Activated CD8-positive, alpha-beta T cell treated with anti-CD3 and anti-CD28 coated beads for 36 hours (primary cell): Measurements from ENCODE around the gene TLDC2. TPM values are rescaled to one million over a fixed set of nuclear protein-coding genes. Genes with fewer than 3 reads are reported as not detected.

Source experiments
- ATAC-seq: fragments of 200-7000 bp; cut with Tn5 transposase; one replicate; pipeline ENCODE4 v1.10.0; 2021; ENCODE audit warnings: mild to moderate bottlenecking, moderate library complexity
- CTCF ChIA-PET: fragments of 350-600 bp; sonication (Branson Sonifier 250); formaldehyde crosslinking; loops from one replicate; lab custom pipeline; 2021; ENCODE audit warnings: antibody characterized with exemption; lab: Charles Lee
- POLR2A ChIA-PET: fragments of 350-600 bp; sonication (Branson Sonifier 250); formaldehyde crosslinking; loops from one replicate; lab custom pipeline; 2021; ENCODE audit warnings: antibody characterized with exemption; lab: Charles Lee
- DNase-seq: peaks from one replicate; pipeline ENCODE4 v3.0.0-alpha.2; 2020
- H3K27ac Mint-ChIP-seq: one replicate; pipeline ENCODE4 v1.8.0; 2021; ENCODE audit warnings: mild to moderate bottlenecking, mixed read lengths
- H3K27me3 Mint-ChIP-seq: one replicate; pipeline ENCODE4 v1.8.0; 2021; ENCODE audit warnings: mixed read lengths
- H3K36me3 Mint-ChIP-seq: one replicate; pipeline ENCODE4 v1.8.0; 2021; ENCODE audit warnings: low read depth, mixed read lengths
- H3K4me1 Mint-ChIP-seq: one replicate; pipeline ENCODE4 v1.8.0; 2021; ENCODE audit warnings: low read depth, mixed read lengths
- H3K4me3 Mint-ChIP-seq: one replicate; pipeline ENCODE4 v1.8.0; 2021; ENCODE audit warnings: mild to moderate bottlenecking, moderate library complexity, mixed read lengths
- H3K9me3 Mint-ChIP-seq: one replicate; pipeline ENCODE4 v1.8.0; 2021; ENCODE audit warnings: mixed read lengths
- intact Hi-C: fragments of 100-400 bp; cut with micrococcal nuclease; formaldehyde crosslinking; loops from one replicate; pipeline ENCODE4 v1.10.0; 2022
- total RNA-seq, 2 experiments: library from RNA; stranded (reverse); gene quantifications; one replicate each; pipeline ENCODE4 v1.2.3, GENCODE V29; 2021
- TF ChIP-seq, protein P1 (sequence below): fragments of 200-600 bp; IDR thresholded peaks from one replicate; pipeline ENCODE4 v1.8.0; 2022; ENCODE audit warnings: antibody characterized with exemption, mild to moderate bottlenecking

TLDC2 gene
- total RNA-seq, 2 experiments from 2014 or later: not detected

DNA sequence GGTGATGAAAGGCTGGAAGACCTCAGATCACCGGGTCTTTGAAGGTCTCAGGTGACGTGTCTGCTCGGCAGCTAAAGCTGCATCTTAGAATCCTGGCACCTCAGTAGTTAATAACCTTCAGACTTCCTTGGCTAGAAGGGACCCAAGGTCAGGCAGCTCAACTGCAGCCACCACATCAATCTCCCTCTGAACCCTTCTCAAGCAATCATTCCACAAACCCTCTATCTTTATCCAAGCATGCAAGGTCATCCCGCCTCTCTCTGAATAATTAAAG, 16.7 kb upstream of the TLDC2 start:
- no peak overlapping the region for H3K27ac Mint-ChIP-seq
- H3K9me3 Mint-ChIP-seq: no peaks in the 10 kb centered on the region
- H3K27me3 Mint-ChIP-seq: peaks cover 7% of the 10 kb centered on the region
- POLR2A ChIA-PET: no interaction called here
- intact Hi-C loops: no loop called here
- TF ChIP-seq, protein P1, sequence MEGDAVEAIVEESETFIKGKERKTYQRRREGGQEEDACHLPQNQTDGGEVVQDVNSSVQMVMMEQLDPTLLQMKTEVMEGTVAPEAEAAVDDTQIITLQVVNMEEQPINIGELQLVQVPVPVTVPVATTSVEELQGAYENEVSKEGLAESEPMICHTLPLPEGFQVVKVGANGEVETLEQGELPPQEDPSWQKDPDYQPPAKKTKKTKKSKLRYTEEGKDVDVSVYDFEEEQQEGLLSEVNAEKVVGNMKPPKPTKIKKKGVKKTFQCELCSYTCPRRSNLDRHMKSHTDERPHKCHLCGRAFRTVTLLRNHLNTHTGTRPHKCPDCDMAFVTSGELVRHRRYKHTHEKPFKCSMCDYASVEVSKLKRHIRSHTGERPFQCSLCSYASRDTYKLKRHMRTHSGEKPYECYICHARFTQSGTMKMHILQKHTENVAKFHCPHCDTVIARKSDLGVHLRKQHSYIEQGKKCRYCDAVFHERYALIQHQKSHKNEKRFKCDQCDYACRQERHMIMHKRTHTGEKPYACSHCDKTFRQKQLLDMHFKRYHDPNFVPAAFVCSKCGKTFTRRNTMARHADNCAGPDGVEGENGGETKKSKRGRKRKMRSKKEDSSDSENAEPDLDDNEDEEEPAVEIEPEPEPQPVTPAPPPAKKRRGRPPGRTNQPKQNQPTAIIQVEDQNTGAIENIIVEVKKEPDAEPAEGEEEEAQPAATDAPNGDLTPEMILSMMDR: no peak
- DNase-seq (no peak), ATAC-seq (no peak)
- H3K36me3 Mint-ChIP-seq: no peaks in the 10 kb centered on the region
- peaks cover 18% of the 10 kb centered on the region for H3K4me1 Mint-ChIP-seq
- H3K4me3 Mint-ChIP-seq: no peak overlapping the region
- CTCF ChIA-PET: interaction anchor here (1.0 to 2.0 kb wide), 2 partner anchors 20 to 22 kb away, joined by 3 to 6 read pairs; no protein-coding TSS in a partner anchor

DNA sequence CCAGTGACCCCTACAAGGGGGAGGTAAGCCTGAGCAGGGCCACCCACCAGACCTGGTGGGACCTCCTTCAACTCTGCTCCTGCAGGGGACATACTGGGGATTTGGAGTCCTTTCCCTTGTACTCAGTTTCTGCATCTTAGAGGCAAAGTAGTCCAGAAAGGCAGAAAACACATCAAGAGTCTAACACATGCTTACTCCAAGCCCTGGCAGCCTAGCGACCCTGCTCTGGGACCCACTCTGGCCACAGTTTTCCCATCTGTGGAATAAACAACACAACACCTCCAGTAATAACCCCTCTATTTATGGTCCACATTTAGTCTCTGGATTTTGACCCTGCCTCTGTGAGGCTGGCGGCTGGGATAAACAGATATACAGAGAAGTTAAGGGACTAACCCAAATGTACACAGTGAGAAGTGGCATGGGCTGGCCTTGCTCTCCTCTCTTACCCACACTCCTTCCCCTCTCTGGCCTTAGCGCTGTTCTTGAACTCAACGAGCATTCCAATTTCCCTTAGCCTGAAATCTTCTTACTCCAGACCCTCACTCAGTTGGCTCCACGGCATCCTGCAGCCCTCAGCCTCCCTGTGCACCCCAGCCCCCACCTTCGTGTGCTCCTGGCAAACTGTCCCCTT, 16.1 kb upstream of the TLDC2 start:
- ChIA-PET CTCF (interaction anchor here (2.0 kb wide), 1 partner anchor 23 kb away, joined by 6 read pairs; no protein-coding TSS in a partner anchor), POLR2A (interaction anchor here (0.9 kb wide), 1 partner anchor 30 kb away, joined by 3 read pairs; no protein-coding TSS in a partner anchor)
- TF ChIP-seq, protein P1: no peak

DNA sequence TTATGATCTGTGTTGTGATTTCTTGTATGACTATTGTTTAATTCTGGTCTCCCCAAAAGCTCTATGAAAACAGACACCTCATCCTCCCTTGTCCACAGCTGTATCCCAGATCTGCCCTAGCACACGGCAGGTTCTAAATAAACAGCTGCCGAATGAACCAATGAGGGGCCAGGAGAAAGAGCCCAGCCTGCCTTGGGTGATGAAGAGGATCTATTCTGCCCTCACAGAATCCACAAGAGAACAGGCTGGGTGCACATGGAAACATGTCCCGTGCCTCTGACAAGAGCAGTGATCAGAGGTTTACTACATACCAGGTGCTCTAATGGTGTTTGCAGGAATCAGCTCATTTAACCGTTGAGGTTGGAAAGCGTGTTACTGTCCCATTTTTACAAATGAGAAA, 15.6 kb upstream of the TLDC2 start:
- no peak overlapping the region for H3K27ac Mint-ChIP-seq
- intact Hi-C loops: no loop called here
- ChIA-PET POLR2A (interaction anchor here (0.9 kb wide), 1 partner anchor 30 kb away, joined by 3 read pairs; no protein-coding TSS in a partner anchor), CTCF (interaction anchor here (2.0 kb wide), 1 partner anchor 23 kb away, joined by 6 read pairs; no protein-coding TSS in a partner anchor)
- no peak overlapping the region for H3K4me3 Mint-ChIP-seq
- H3K4me1 Mint-ChIP-seq: peaks cover 24% of the 10 kb centered on the region
- H3K9me3 Mint-ChIP-seq: no peaks in the 10 kb centered on the region
- ATAC-seq: no peak
- H3K27me3 Mint-ChIP-seq: peaks cover 15% of the 10 kb centered on the region
- TF ChIP-seq, protein P1: no peak
- H3K36me3 Mint-ChIP-seq: no peaks in the 10 kb centered on the region
- DNase-seq: no peak

More for the DNA sequence above, 16.1 kb upstream of the TLDC2 start:
- intact Hi-C loops: no loop called here
- Mint-ChIP-seq H3K36me3 (no peaks in the 10 kb centered on the region), H3K4me3 (no peak overlapping the region), H3K27ac (no peak overlapping the region), H3K9me3 (no peaks in the 10 kb centered on the region), H3K4me1 (peaks cover 19% of the 10 kb centered on the region), H3K27me3 (peaks cover 9% of the 10 kb centered on the region)
- ATAC-seq (no peak), DNase-seq (no peak)

DNA sequence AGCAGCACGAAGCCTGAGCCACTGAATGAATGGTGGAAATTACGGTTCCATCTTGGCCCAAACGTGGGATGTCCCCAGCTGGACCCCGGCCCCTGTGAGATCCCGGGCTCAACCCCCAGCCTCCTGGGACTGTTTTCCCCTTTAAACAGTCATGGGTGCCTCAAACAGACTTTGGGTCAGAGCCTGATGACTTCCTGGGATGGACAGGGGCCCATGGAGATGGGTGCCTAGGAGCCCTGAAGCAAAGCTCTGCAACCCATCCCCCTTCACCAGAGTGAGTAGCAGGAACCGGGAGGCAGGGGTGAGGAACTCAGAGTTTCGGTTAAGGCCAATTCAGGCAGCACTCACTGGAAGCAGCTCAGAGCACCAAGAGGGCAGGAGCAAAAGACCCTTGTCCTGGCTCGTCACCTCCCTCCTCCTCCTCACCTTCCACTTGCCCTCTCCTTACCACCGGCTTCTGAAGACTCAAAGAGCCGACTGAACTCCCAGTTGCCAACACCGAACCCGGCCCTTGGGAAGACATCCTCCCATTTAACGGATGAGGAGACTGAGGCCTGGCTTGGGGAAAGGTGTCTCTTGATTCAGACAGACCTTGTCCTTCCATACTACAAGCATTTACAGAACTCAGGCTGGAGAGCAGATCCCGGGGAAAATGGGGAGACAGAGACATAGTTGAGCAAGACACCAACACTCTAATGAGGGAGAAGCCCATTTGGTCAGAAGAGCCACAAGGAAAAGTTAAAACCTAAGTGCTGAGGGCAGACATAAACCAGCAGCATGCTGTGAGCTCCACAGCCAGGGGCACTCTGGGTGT, 14.9 kb upstream of the TLDC2 start:
- H3K4me3 Mint-ChIP-seq: no peak overlapping the region
- DNase-seq (no peak), ATAC-seq (no peak)
- peaks cover 24% of the 10 kb centered on the region for H3K4me1 Mint-ChIP-seq
- intact Hi-C loops: no loop called here
- peaks cover 16% of the 10 kb centered on the region for H3K27me3 Mint-ChIP-seq
- CTCF ChIA-PET: interaction anchor here (2.0 kb wide), 1 partner anchor 24 kb away, joined by 6 read pairs; no protein-coding TSS in a partner anchor
- TF ChIP-seq, protein P1: no peak
- POLR2A ChIA-PET: interaction anchor here (0.9 kb wide), 1 partner anchor 31 kb away, joined by 3 read pairs; no protein-coding TSS in a partner anchor
- no peaks in the 10 kb centered on the region for H3K9me3 Mint-ChIP-seq
- no peaks in the 10 kb centered on the region for H3K36me3 Mint-ChIP-seq
- H3K27ac Mint-ChIP-seq: no peak overlapping the region

DNA sequence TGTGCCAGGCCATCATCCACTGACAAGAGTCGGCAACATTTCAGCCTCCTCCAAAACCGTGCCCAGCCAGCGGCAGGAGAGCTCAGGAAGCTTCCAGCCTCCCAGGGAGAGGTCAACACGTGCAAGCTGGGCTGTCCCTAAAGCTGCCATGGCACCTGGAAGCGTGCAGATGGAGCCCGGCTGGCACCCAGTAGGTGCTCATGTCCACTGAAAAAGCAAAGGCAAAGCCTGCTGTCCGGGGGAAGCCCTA, 14.4 kb upstream of the TLDC2 start:
- H3K36me3 Mint-ChIP-seq: no peaks in the 10 kb centered on the region
- H3K4me3 Mint-ChIP-seq: peak overlapping the region; percentile 40
- intact Hi-C loops: no loop called here

More for the DNA sequence above, 14.4 kb upstream of the TLDC2 start:
- no peak for DNase-seq
- Mint-ChIP-seq H3K27ac (no peak overlapping the region), H3K27me3 (peaks cover 16% of the 10 kb centered on the region), H3K4me1 (peaks cover 20% of the 10 kb centered on the region), H3K9me3 (no peaks in the 10 kb centered on the region)
- TF ChIP-seq, protein P1: no peak
- no peak for ATAC-seq
- CTCF ChIA-PET: no interaction called here
- POLR2A ChIA-PET: no interaction called here
